H1 (cell line): ENCODE results near the gene NFIA. TPM values are rescaled to one million over a fixed set of nuclear protein-coding genes. Genes with fewer than 3 reads are reported as not detected.

ENCODE experiments used
- CTBP2 ChIP-seq: IDR thresholded peaks from 2 replicates; pipeline ENCODE4 v1.7.0; 2011; ENCODE audit warnings: borderline replicate concordance, mild to moderate bottlenecking, moderate library complexity, mixed read lengths, low read length; ENCODE audit not compliant: insufficient read depth, insufficient read length
- HDAC2 ChIP-seq, 2 experiments: fragments of 300-600 bp in 1 of 2; sonication (generic) in 1 of 2; IDR thresholded peaks; 2 replicates each; pipeline ENCODE4 v1.6.1; 2011 to 2012; ENCODE audit warnings: low read depth in 2 of 2, low read length in 2 of 2, mild to moderate bottlenecking in 2 of 2, moderate library complexity in 2 of 2, borderline replicate concordance in 1 of 2, inconsistent platforms in 1 of 2
- polyA plus RNA-seq, 7 experiments: library from polyadenylated mRNA; depleted of rRNA in 3 of 7; stranded (reverse) in 5 of 7; unstranded in 2 of 7; fragments of >200 nt in 5 of 7; fragments of 200-250 nt in 2 of 7; gene quantifications; 1 replicate in 5 of 7; 2 replicates in 1 of 7; 4 replicates in 1 of 7; pipeline versions ENCODE4 v1.2.1 to v1.2.3, GENCODE V29; 2011 to 2013; ENCODE audit warnings: missing spikeins in 2 of 7, mixed read lengths in 2 of 7
- total RNA-seq: library from RNA; stranded (reverse); fragmentation: NEBNext Ultra II Directional; extraction: Animal tissue kit (Norgen Biotek cat#: 25700); gene quantifications from 2 replicates; pipeline ENCODE4 v1.2.1, GENCODE V29; 2021

Gene NFIA
- total and polyA plus RNA-seq, 2 of the 8 experiments (the other 6 are each of a cell fraction or from before 2014, with no cell fraction given), result 1.8 to 2.3 TPM

GRCh38 chr1:61079296-61079897, 3.0 kb upstream of the NFIA start (continued):
- TF ChIP-seq HDAC2 (IDR thresholded peaks at IDR 0.05; ENCODE audit: borderline replicate concordance in 1 of 2, low read depth in 2 of 2, low read length in 2 of 2), result no peak
- no peak for TF ChIP-seq CTBP2
